Measurements from ENCODE around the gene OR51A7.

Gene OR51A7

GRCh38 chr11:4957396-4957795, 53.8 kb downstream of the OR51A7 start:
- no peak for DNase-seq

Data from NCI-H1048 (cell line).